Gastroesophageal sphincter (tissue), 4 donors: ENCODE results near the gene FBXL16. TPM values are rescaled to one million over a fixed set of nuclear protein-coding genes. Genes with fewer than 3 reads are reported as not detected.

ENCODE experiments used
- ATAC-seq: fragments of 150-250 bp; one replicate; pipeline ENCODE4 v1.9.1; 2016; ENCODE audit warnings: mild to moderate bottlenecking, moderate library complexity
- H3K27ac ChIP-seq, 4 donors: fragments of 200-600 bp; sonication (generic) in 3 of 4; 1 replicate in 3 of 4; 2 replicates in 1 of 4; pipeline ENCODE4 v1.5.1; 2016 to 2019
- H3K27me3 ChIP-seq: fragments of 200-600 bp; sonication (generic); one replicate; pipeline ENCODE4 v1.5.1; 2019
- H3K36me3 ChIP-seq, 2 donors: fragments of 200-600 bp; sonication (generic); one replicate each; pipeline ENCODE4 v1.5.1; 2019; ENCODE audit warnings: control low read depth in 1 of 2
- H3K4me1 ChIP-seq, 3 donors: fragments of 200-600 bp; sonication (generic); 1 replicate in 2 of 3; 2 replicates in 1 of 3; pipeline ENCODE4 v1.5.1; 2016 to 2019; ENCODE audit warnings: control low read depth in 2 of 3
- H3K4me3 ChIP-seq, 2 donors: fragments of 200-600 bp; sonication (generic); one replicate each; pipeline ENCODE4 v1.5.1; 2019; ENCODE audit warnings: mild to moderate bottlenecking in 1 of 2, moderate library complexity in 1 of 2
- H3K9me3 ChIP-seq, 3 donors: fragments of 200-600 bp; sonication (generic); one replicate each; pipeline ENCODE4 v1.5.1; 2017 to 2019; ENCODE audit warnings: control low read depth in 2 of 3
- CTCF ChIP-seq, 4 experiments: fragments of 200-600 bp in 2 of 4; fragments of 450-650 bp in 2 of 4; sonication (generic) in 1 of 4; IDR thresholded peaks; one replicate each; pipeline ENCODE4 v1.5.1; 2017 to 2019; ENCODE audit warnings: antibody characterized with exemption in 4 of 4, mild to moderate bottlenecking in 2 of 4, moderate library complexity in 2 of 4
- EP300 ChIP-seq: sonication (generic); formaldehyde crosslinking; IDR thresholded peaks from one replicate; pipeline ENCODE4 v1.6.1; 2017; ENCODE audit warnings: antibody characterized with exemption, mild to moderate bottlenecking
- POLR2A ChIP-seq, 2 donors: fragments of 450-650 bp; IDR thresholded peaks; one replicate each; pipeline ENCODE4 v1.6.1; 2017; ENCODE audit warnings: antibody characterized with exemption in 2 of 2, mild to moderate bottlenecking in 2 of 2, moderate library complexity in 1 of 2
- POLR2AphosphoS5 ChIP-seq: sonication (generic); formaldehyde crosslinking; IDR thresholded peaks from one replicate; pipeline ENCODE4 v1.6.1; 2017; ENCODE audit warnings: antibody characterized with exemption
- WGBS, 2 donors: methylation state at CpG; one replicate each; pipeline ENCODE4 v1.1.5; 2018; ENCODE audit warnings: low coverage in 1 of 2; 5-methylcytosine and 5-hydroxymethylcytosine counted together
- total RNA-seq, 4 donors: library from RNA; depleted of rRNA; stranded (reverse); fragments of >200 nt; gene quantifications; one replicate each; pipeline ENCODE4 v1.1.0, GENCODE V29; 2016

FBXL16 gene
- total RNA-seq, 4 donors from 2014 or later = 0.27 to 1.4 (median 0.35) TPM

GRCh38 chr16:652454-653305 lies 52.9 kb downstream of the FBXL16 start:
- TF ChIP-seq POLR2A (IDR thresholded peaks at IDR 0.05) (no peak), POLR2AphosphoS5 (no peak), CTCF (IDR thresholded peaks at IDR 0.05) (no peak), EP300 (no peak)
- peaks cover 0 to 31% (median 20%) of the 10 kb centered on the region in 3 donors for H3K4me1 ChIP-seq
- no peak overlapping the region for H3K4me3 ChIP-seq
- no peak for ATAC-seq
- no CpG with 5 or more reads among the region's 28 CpGs for WGBS, 2 donors
- H3K36me3 ChIP-seq = peaks cover 0 to 58% of the 10 kb centered on the region in 2 donors
- no peaks in the 10 kb centered on the region for H3K27me3 ChIP-seq
- H3K27ac ChIP-seq = no peak overlapping the region
- H3K9me3 ChIP-seq = no peaks in the 10 kb centered on the region

- TF ChIP-seq EP300 (no peak), POLR2A (IDR thresholded peaks at IDR 0.05) (no peak), POLR2AphosphoS5 (no peak), CTCF (IDR thresholded peaks at IDR 0.05) (no peak)
- no peaks in the 10 kb centered on the region for H3K9me3 ChIP-seq
- no peak overlapping the region for H3K4me3 ChIP-seq
- H3K36me3 ChIP-seq = peaks cover 0 to 52% of the 10 kb centered on the region in 2 donors
- ATAC-seq = no peak
- H3K27ac ChIP-seq = no peak overlapping the region
- H3K4me1 ChIP-seq = peaks cover 0 to 39% (median 21%) of the 10 kb centered on the region in 3 donors
- H3K27me3 ChIP-seq = no peaks in the 10 kb centered on the region
- WGBS, 2 donors = no CpG with 5 or more reads among the region's 22 CpGs
Observed at GRCh38 chr16:651844-652243, 53.8 kb downstream of the FBXL16 start.

GRCh38 chr16:649631-650030 lies 56.0 kb downstream of the FBXL16 start:
- Histone ChIP-seq H3K27me3 (no peaks in the 10 kb centered on the region), H3K4me1 (peaks cover 0 to 61% (median 28%) of the 10 kb centered on the region in 3 donors), H3K9me3 (no peaks in the 10 kb centered on the region), H3K4me3 (peak overlapping the region; percentile 90 to 92), H3K27ac (peak overlapping the region in 3 of 4 donors; percentile 87 to 93 (median 89)), H3K36me3 (peaks cover 0 to 34% of the 10 kb centered on the region in 2 donors)
- no peak for ATAC-seq
- TF ChIP-seq POLR2A (IDR thresholded peaks at IDR 0.05) = no peak
- TF ChIP-seq POLR2AphosphoS5 = no peak
- no peak for TF ChIP-seq EP300
- no peak for TF ChIP-seq CTCF (IDR thresholded peaks at IDR 0.05)
- no CpG with 5 or more reads among the region's 44 CpGs for WGBS, 2 donors

GRCh38 chr16:648781-649589 lies 56.6 kb downstream of the FBXL16 start, which contains the start of gene WDR90:
TSS of gene WDR90 (plus strand) at chr16:649365. CDS start at chr16:649417, 52 bp downstream.
- peak; percentile 69 for TF ChIP-seq POLR2AphosphoS5
- peak; percentile 47 to 62 for TF ChIP-seq POLR2A (IDR thresholded peaks at IDR 0.05)
- no peak for TF ChIP-seq CTCF (IDR thresholded peaks at IDR 0.05)
- no peak for TF ChIP-seq EP300
- peak within 1 kb of the TSS; percentile 90 to 92 for H3K4me3 ChIP-seq
- no peaks in the 10 kb centered on the region for H3K9me3 ChIP-seq
- ATAC-seq = peak; percentile 97
- H3K36me3 ChIP-seq = peaks cover 0 to 32% of the 10 kb centered on the region in 2 donors
- peak within 1 kb of the TSS; percentile 84 to 93 (median 88) for H3K27ac ChIP-seq
- H3K27me3 ChIP-seq = no peaks in the 10 kb centered on the region
- WGBS, 2 donors = 20% methylated on average over 1 of the region's 91 CpGs; no CpG with 5 or more reads in 1 of the 2 donors
- H3K4me1 ChIP-seq = peaks cover 0 to 68% (median 28%) of the 10 kb centered on the region in 3 donors
